MM.1S (cell line): ENCODE measurements around the gene CCL2.

Experiments used
- DNase-seq: peaks from one replicate; pipeline ENCODE4 v3.0.0-alpha.2; 2015
- H2AFZ ChIP-seq: fragments of 300-600 bp; sonication (generic); 2 replicates; pipeline ENCODE4 v1.6.0; 2016; ENCODE audit warnings: antibody characterized with exemption, low read length
- H3F3A ChIP-seq: fragments of 300-600 bp; sonication (generic); 2 replicates; pipeline ENCODE4 v1.6.1; 2016; ENCODE audit warnings: mild to moderate bottlenecking, antibody characterized with exemption, low read length, moderate library complexity, mixed read lengths; ENCODE audit not compliant: insufficient read depth
- H3K27ac ChIP-seq: fragments of 300-600 bp; sonication (generic); 2 replicates; pipeline ENCODE4 v1.5.1; 2016; ENCODE audit warnings: mild to moderate bottlenecking, low read length
- H3K27me3 ChIP-seq: fragments of 300-600 bp; sonication (generic); replicated peaks from 2 replicates; pipeline ENCODE4 v1.6.0; 2016; ENCODE audit warnings: low read length; ENCODE audit not compliant: insufficient read depth
- H3K36me3 ChIP-seq: fragments of 300-600 bp; sonication (generic); replicated peaks from 2 replicates; pipeline ENCODE4 v1.6.1; 2016; ENCODE audit warnings: mild to moderate bottlenecking, low read length, mixed read lengths; ENCODE audit not compliant: insufficient read depth
- H3K4me1 ChIP-seq: fragments of 300-600 bp; sonication (generic); 2 replicates; pipeline ENCODE4 v1.6.1; 2016; ENCODE audit warnings: low read length, mixed read lengths
- H3K4me2 ChIP-seq: fragments of 300-600 bp; sonication (generic); 2 replicates; pipeline ENCODE4 v1.6.0; 2016; ENCODE audit warnings: low read depth, low read length
- H3K4me3 ChIP-seq: fragments of 300-600 bp; sonication (generic); 2 replicates; pipeline ENCODE4 v1.5.1; 2016; ENCODE audit warnings: low read length, mixed read lengths
- H3K79me2 ChIP-seq: fragments of 300-600 bp; sonication (generic); 2 replicates; pipeline ENCODE4 v1.6.1; 2016; ENCODE audit warnings: mixed run types, low read length, mixed read lengths
- H3K9ac ChIP-seq: fragments of 300-600 bp; sonication (generic); 2 replicates; pipeline ENCODE4 v1.6.1; 2016; ENCODE audit warnings: low read length, mixed read lengths
- H3K9me2 ChIP-seq: fragments of 300-600 bp; sonication (generic); replicated peaks from 2 replicates; pipeline ENCODE4 v1.6.1; 2016; ENCODE audit warnings: mild to moderate bottlenecking, low read length, mixed read lengths; ENCODE audit not compliant: insufficient read depth
- H3K9me3 ChIP-seq: fragments of 300-600 bp; sonication (generic); replicated peaks from 2 replicates; pipeline ENCODE4 v1.6.1; 2016; ENCODE audit warnings: mild to moderate bottlenecking, low read length, mixed read lengths; ENCODE audit not compliant: insufficient read depth
- H4K20me1 ChIP-seq: fragments of 300-600 bp; sonication (generic); 2 replicates; pipeline ENCODE4 v1.6.1; 2016; ENCODE audit warnings: mild to moderate bottlenecking, low read length, moderate library complexity, mixed read lengths; ENCODE audit not compliant: insufficient read depth
- EZH2 ChIP-seq: fragments of 300-600 bp; sonication (generic); optimal IDR thresholded peaks from 2 replicates; pipeline ENCODE3; 2017; ENCODE audit warnings: low read depth, mild to moderate bottlenecking, antibody characterized with exemption, low read length, mixed read lengths
- EZH2phosphoT487 ChIP-seq: fragments of 300-600 bp; sonication (generic); IDR thresholded peaks from 2 replicates; pipeline ENCODE4 v1.6.1; 2018; ENCODE audit warnings: antibody characterized with exemption, low read length
- TF ChIP-seq, protein P1 (sequence below): fragments of 300-600 bp; sonication (generic); IDR thresholded peaks from 2 replicates; pipeline ENCODE4 v1.5.1; 2016; ENCODE audit warnings: antibody characterized with exemption, low read length, mixed read lengths

Gene CCL2

GRCh38 chr17:34207572-34207971 is 47.5 kb upstream of the CCL2 start:
- TF ChIP-seq, protein P1, sequence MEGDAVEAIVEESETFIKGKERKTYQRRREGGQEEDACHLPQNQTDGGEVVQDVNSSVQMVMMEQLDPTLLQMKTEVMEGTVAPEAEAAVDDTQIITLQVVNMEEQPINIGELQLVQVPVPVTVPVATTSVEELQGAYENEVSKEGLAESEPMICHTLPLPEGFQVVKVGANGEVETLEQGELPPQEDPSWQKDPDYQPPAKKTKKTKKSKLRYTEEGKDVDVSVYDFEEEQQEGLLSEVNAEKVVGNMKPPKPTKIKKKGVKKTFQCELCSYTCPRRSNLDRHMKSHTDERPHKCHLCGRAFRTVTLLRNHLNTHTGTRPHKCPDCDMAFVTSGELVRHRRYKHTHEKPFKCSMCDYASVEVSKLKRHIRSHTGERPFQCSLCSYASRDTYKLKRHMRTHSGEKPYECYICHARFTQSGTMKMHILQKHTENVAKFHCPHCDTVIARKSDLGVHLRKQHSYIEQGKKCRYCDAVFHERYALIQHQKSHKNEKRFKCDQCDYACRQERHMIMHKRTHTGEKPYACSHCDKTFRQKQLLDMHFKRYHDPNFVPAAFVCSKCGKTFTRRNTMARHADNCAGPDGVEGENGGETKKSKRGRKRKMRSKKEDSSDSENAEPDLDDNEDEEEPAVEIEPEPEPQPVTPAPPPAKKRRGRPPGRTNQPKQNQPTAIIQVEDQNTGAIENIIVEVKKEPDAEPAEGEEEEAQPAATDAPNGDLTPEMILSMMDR = no peak
- TF ChIP-seq EZH2 = no peak
- no peak for TF ChIP-seq EZH2phosphoT487
- H3K4me1 ChIP-seq = no peaks in the 10 kb centered on the region
- no peak for DNase-seq

DNA sequence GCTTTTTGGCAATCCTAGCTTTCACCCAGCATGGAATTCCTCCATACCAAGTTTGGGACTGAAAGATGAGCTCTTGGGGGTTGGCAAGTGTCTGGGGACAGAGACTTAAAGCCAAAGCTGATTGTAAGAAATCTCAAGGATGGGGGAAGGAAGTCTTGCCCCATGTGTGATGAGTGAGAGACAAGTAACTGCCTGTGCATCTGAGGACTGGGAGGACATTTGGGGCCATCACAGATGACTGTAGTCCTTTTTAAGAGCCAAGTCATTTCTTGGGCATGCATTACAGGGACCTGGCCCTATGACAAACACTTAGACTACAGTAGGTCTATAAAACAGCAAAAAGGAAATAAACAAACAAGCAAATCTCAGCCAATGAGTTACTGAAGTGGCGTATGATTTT is 36.3 kb upstream of the CCL2 start:
- Histone ChIP-seq H3K27me3 (no peaks in the 10 kb centered on the region), H3K4me2 (no peak overlapping the region), H4K20me1 (no peaks in the 10 kb centered on the region), H3K4me3 (no peak overlapping the region), H3K9me2 (no peaks in the 10 kb centered on the region), H3K36me3 (no peaks in the 10 kb centered on the region), H3K9ac (no peak overlapping the region), H3K79me2 (no peaks in the 10 kb centered on the region), H3K4me1 (no peaks in the 10 kb centered on the region), H2AFZ (no peak overlapping the region), H3K27ac (no peak overlapping the region), H3F3A (no peaks in the 10 kb centered on the region), H3K9me3 (no peaks in the 10 kb centered on the region)
- DNase-seq = no peak
- TF ChIP-seq, protein P1 = no peak
- TF ChIP-seq EZH2 (no peak), EZH2phosphoT487 (no peak)

More at GRCh38 chr17:34207572-34207971, 47.5 kb upstream of the CCL2 start:
- no peaks in the 10 kb centered on the region for H3K79me2 ChIP-seq
- no peaks in the 10 kb centered on the region for H3K27me3 ChIP-seq
- no peak overlapping the region for H3K9ac ChIP-seq
- no peak overlapping the region for H2AFZ ChIP-seq
- no peak overlapping the region for H3K4me2 ChIP-seq
- H4K20me1 ChIP-seq = no peaks in the 10 kb centered on the region
- no peaks in the 10 kb centered on the region for H3F3A ChIP-seq
- H3K36me3 ChIP-seq = no peaks in the 10 kb centered on the region
- H3K9me3 ChIP-seq = no peaks in the 10 kb centered on the region
- no peak overlapping the region for H3K27ac ChIP-seq
- H3K9me2 ChIP-seq = no peaks in the 10 kb centered on the region
- H3K4me3 ChIP-seq = no peak overlapping the region

GRCh38 chr17:34219405-34219804 is 35.7 kb upstream of the CCL2 start:
- no peak overlapping the region for H3K4me2 ChIP-seq
- no peak for DNase-seq
- H4K20me1 ChIP-seq = no peaks in the 10 kb centered on the region
- H3K27me3 ChIP-seq = no peaks in the 10 kb centered on the region
- no peak overlapping the region for H3K27ac ChIP-seq
- no peak overlapping the region for H2AFZ ChIP-seq
- H3K9me2 ChIP-seq = no peaks in the 10 kb centered on the region
- no peaks in the 10 kb centered on the region for H3K4me1 ChIP-seq
- H3K4me3 ChIP-seq = no peak overlapping the region
- no peak overlapping the region for H3K9ac ChIP-seq
- no peaks in the 10 kb centered on the region for H3K9me3 ChIP-seq
- H3K36me3 ChIP-seq = no peaks in the 10 kb centered on the region
- no peaks in the 10 kb centered on the region for H3F3A ChIP-seq
- TF ChIP-seq EZH2phosphoT487 = no peak
- TF ChIP-seq, protein P1 = no peak
- TF ChIP-seq EZH2 = no peak
- no peaks in the 10 kb centered on the region for H3K79me2 ChIP-seq
